Measurements from ENCODE around the gene SIX3. TPM values are rescaled to one million over a fixed set of nuclear protein-coding genes. Genes with fewer than 3 reads are reported as not detected.

SIX3 gene
- not detected in 2 replicates for total RNA-seq

GRCh38 chr2:44941551-44942234, at the start of gene SIX3:
Gene SIX3, plus strand, starts transcription at chr2:44941702. Its CDS starts 403 bp downstream, at chr2:44942105.
- H3K36me3 Mint-ChIP-seq (ENCODE audit: low read depth) = peaks cover 3% of the 10 kb centered on the region
- peaks cover 14% of the 10 kb centered on the region for H3K4me1 Mint-ChIP-seq
- intact Hi-C loops (cut with micrococcal nuclease) = loop anchor here (1.0 to 5.0 kb wide), 2 partner anchors 11 to 226 kb away; no protein-coding TSS in a partner anchor
- peak within 1 kb of the TSS; percentile 67 for H3K27ac Mint-ChIP-seq
- H3K4me3 Mint-ChIP-seq = peak within 1 kb of the TSS; percentile 81
- peak; percentile 82 for DNase-seq
- H3K9me3 Mint-ChIP-seq = no peaks in the 10 kb centered on the region
- H3K27me3 Mint-ChIP-seq = peaks cover 79% of the 10 kb centered on the region

GRCh38 chr2:44894058-44894457, 47.4 kb upstream of the SIX3 start:
- no peak overlapping the region for H3K4me3 Mint-ChIP-seq
- intact Hi-C loops (cut with micrococcal nuclease) = no loop called here
- H3K27ac Mint-ChIP-seq = no peak overlapping the region

GRCh38 chr2:44895061-44895460, 46.4 kb upstream of the SIX3 start:
- no peaks in the 10 kb centered on the region for H3K36me3 Mint-ChIP-seq (ENCODE audit: low read depth)
- H3K27ac Mint-ChIP-seq = no peak overlapping the region
- H3K4me1 Mint-ChIP-seq = no peaks in the 10 kb centered on the region
- DNase-seq = no peak
- peaks cover 18% of the 10 kb centered on the region for H3K9me3 Mint-ChIP-seq
- peaks cover 8% of the 10 kb centered on the region for H3K27me3 Mint-ChIP-seq
- no peak overlapping the region for H3K4me3 Mint-ChIP-seq
- intact Hi-C loops (cut with micrococcal nuclease) = no loop called here

More at GRCh38 chr2:44894058-44894457, 47.4 kb upstream of the SIX3 start:
- Mint-ChIP-seq H3K4me1 (no peaks in the 10 kb centered on the region), H3K9me3 (peaks cover 18% of the 10 kb centered on the region), H3K36me3 (ENCODE audit: low read depth) (no peaks in the 10 kb centered on the region), H3K27me3 (peaks cover 2% of the 10 kb centered on the region)
- DNase-seq = no peak

GRCh38 chr2:44897406-44897805, 44.1 kb upstream of the SIX3 start:
- intact Hi-C loops (cut with micrococcal nuclease) = no loop called here
- H3K27me3 Mint-ChIP-seq = peaks cover 13% of the 10 kb centered on the region
- H3K4me1 Mint-ChIP-seq = no peaks in the 10 kb centered on the region
- no peak overlapping the region for H3K4me3 Mint-ChIP-seq
- peaks cover 11% of the 10 kb centered on the region for H3K9me3 Mint-ChIP-seq
- no peaks in the 10 kb centered on the region for H3K36me3 Mint-ChIP-seq (ENCODE audit: low read depth)
- no peak for DNase-seq
- no peak overlapping the region for H3K27ac Mint-ChIP-seq

GRCh38 chr2:44902217-44903137, 39.0 kb upstream of the SIX3 start:
- H3K36me3 Mint-ChIP-seq (ENCODE audit: low read depth) = no peaks in the 10 kb centered on the region
- no peak for DNase-seq
- peaks cover 20% of the 10 kb centered on the region for H3K27me3 Mint-ChIP-seq
- H3K4me3 Mint-ChIP-seq = no peak overlapping the region
- H3K4me1 Mint-ChIP-seq = no peaks in the 10 kb centered on the region
- no peaks in the 10 kb centered on the region for H3K9me3 Mint-ChIP-seq
- H3K27ac Mint-ChIP-seq = no peak overlapping the region
- intact Hi-C loops (cut with micrococcal nuclease) = no loop called here

GRCh38 chr2:44904578-44904977, 36.9 kb upstream of the SIX3 start:
- no peaks in the 10 kb centered on the region for H3K9me3 Mint-ChIP-seq
- H3K27ac Mint-ChIP-seq = no peak overlapping the region
- DNase-seq = no peak
- H3K36me3 Mint-ChIP-seq (ENCODE audit: low read depth) = no peaks in the 10 kb centered on the region
- intact Hi-C loops (cut with micrococcal nuclease) = no loop called here
- no peak overlapping the region for H3K4me3 Mint-ChIP-seq
- H3K4me1 Mint-ChIP-seq = no peaks in the 10 kb centered on the region
- peaks cover 18% of the 10 kb centered on the region for H3K27me3 Mint-ChIP-seq

GRCh38 chr2:44906972-44907371, 34.5 kb upstream of the SIX3 start:
- intact Hi-C loops (cut with micrococcal nuclease) = no loop called here
- Mint-ChIP-seq H3K9me3 (peaks cover 13% of the 10 kb centered on the region), H3K4me1 (no peaks in the 10 kb centered on the region), H3K27ac (no peak overlapping the region), H3K27me3 (peaks cover 13% of the 10 kb centered on the region), H3K4me3 (no peak overlapping the region), H3K36me3 (ENCODE audit: low read depth) (no peaks in the 10 kb centered on the region)
- DNase-seq = no peak

GRCh38 chr2:44909831-44910230, 31.7 kb upstream of the SIX3 start:
- Mint-ChIP-seq H3K4me1 (no peaks in the 10 kb centered on the region), H3K9me3 (peaks cover 13% of the 10 kb centered on the region), H3K4me3 (no peak overlapping the region), H3K27ac (no peak overlapping the region), H3K27me3 (peaks cover 11% of the 10 kb centered on the region), H3K36me3 (ENCODE audit: low read depth) (no peaks in the 10 kb centered on the region)
- DNase-seq = no peak
- intact Hi-C loops (cut with micrococcal nuclease) = no loop called here

GRCh38 chr2:44912660-44913059, 28.8 kb upstream of the SIX3 start:
- Mint-ChIP-seq H3K27me3 (peaks cover 12% of the 10 kb centered on the region), H3K4me3 (no peak overlapping the region), H3K36me3 (ENCODE audit: low read depth) (no peaks in the 10 kb centered on the region), H3K27ac (no peak overlapping the region), H3K9me3 (peaks cover 13% of the 10 kb centered on the region), H3K4me1 (no peaks in the 10 kb centered on the region)
- DNase-seq = no peak
- intact Hi-C loops (cut with micrococcal nuclease) = no loop called here

- Mint-ChIP-seq H3K9me3 (peaks cover under 1% of the 10 kb centered on the region), H3K36me3 (ENCODE audit: low read depth) (no peaks in the 10 kb centered on the region), H3K27me3 (peaks cover 24% of the 10 kb centered on the region), H3K4me1 (no peaks in the 10 kb centered on the region), H3K27ac (no peak overlapping the region), H3K4me3 (no peak overlapping the region)
- intact Hi-C loops (cut with micrococcal nuclease) = no loop called here
- DNase-seq = no peak
Observed at GRCh38 chr2:44916291-44916690, 25.2 kb upstream of the SIX3 start.

- intact Hi-C loops (cut with micrococcal nuclease) = no loop called here
- H3K36me3 Mint-ChIP-seq (ENCODE audit: low read depth) = no peaks in the 10 kb centered on the region
- no peaks in the 10 kb centered on the region for H3K9me3 Mint-ChIP-seq
- H3K4me1 Mint-ChIP-seq = no peaks in the 10 kb centered on the region
- H3K27me3 Mint-ChIP-seq = peaks cover 29% of the 10 kb centered on the region
- H3K4me3 Mint-ChIP-seq = no peak overlapping the region
- no peak for DNase-seq
- H3K27ac Mint-ChIP-seq = no peak overlapping the region
Observed at GRCh38 chr2:44918095-44918775, 23.3 kb upstream of the SIX3 start.

GRCh38 chr2:44920751-44921150, 20.8 kb upstream of the SIX3 start:
- DNase-seq = no peak
- intact Hi-C loops (cut with micrococcal nuclease) = no loop called here
- Mint-ChIP-seq H3K36me3 (ENCODE audit: low read depth) (no peaks in the 10 kb centered on the region), H3K4me1 (no peaks in the 10 kb centered on the region), H3K27me3 (peaks cover 52% of the 10 kb centered on the region), H3K4me3 (no peak overlapping the region), H3K9me3 (no peaks in the 10 kb centered on the region), H3K27ac (no peak overlapping the region)

GRCh38 chr2:44922776-44923175, 18.7 kb upstream of the SIX3 start:
- intact Hi-C loops (cut with micrococcal nuclease) = no loop called here
- no peak for DNase-seq

More at GRCh38 chr2:44922776-44923175, 18.7 kb upstream of the SIX3 start:
- Mint-ChIP-seq H3K27ac (no peak overlapping the region), H3K36me3 (ENCODE audit: low read depth) (peaks cover 1% of the 10 kb centered on the region), H3K27me3 (peaks cover 58% of the 10 kb centered on the region), H3K4me3 (no peak overlapping the region), H3K9me3 (no peaks in the 10 kb centered on the region), H3K4me1 (no peaks in the 10 kb centered on the region)
